Right ventricle myocardium inferior (tissue), 1 donor: ENCODE results near the gene RIMBP2. TPM values are rescaled to one million over a fixed set of nuclear protein-coding genes. Genes with fewer than 3 reads are reported as not detected.
A peak's percentile ranks its signal among the peaks of the same experiment; 100 is the strongest.

Experiments
- ATAC-seq: fragments of 200-7000 bp; cut with Tn5 transposase; one replicate; pipeline ENCODE4 v1.9.1; 2020; ENCODE audit warnings: mild to moderate bottlenecking, moderate library complexity
- DNase-seq: peaks from one replicate; pipeline ENCODE4 v3.0.0; 2021; ENCODE audit errors: missing footprints
- intact Hi-C: fragments of 100-400 bp; cut with DNase I; formaldehyde crosslinking; loops from one replicate; pipeline ENCODE4 v1.11.0; 2022
- total RNA-seq: library from RNA; stranded (reverse); fragmentation: NEBNext Ultra II Directional; extraction: Animal tissue kit (Norgen Biotek cat#: 25700); gene quantifications from one replicate; pipeline ENCODE4 v1.2.1, GENCODE V29; 2021
- donor health status: DM: no; HTN: yes; CAD: no; lungs with severe emphysema.

Gene RIMBP2
- total RNA-seq, 1 donor from 2014 or later, result not detected

DNA sequence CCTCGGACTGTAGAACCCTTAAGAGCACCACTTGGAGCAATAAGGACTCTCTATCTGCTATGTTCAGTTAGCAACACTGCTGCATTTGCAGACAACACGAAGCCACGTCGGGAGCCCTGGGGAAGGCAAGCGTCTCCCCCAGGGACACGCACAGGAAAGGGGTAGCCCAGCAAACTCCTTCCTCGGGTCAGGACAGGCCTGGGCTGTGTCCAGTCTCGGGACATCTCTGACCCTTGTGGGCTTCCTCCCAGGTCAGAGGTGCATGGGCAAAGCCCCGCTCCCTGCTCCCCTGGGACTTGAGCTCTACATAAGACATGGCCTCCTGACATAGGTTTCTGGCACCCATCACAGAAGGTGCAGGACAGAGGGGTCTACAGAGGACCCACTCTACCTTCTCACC is 258.9 kb downstream of the RIMBP2 start:
- DNase-seq, result no peak
- intact Hi-C loops, result no loop called here
- ATAC-seq, result no peak

DNA sequence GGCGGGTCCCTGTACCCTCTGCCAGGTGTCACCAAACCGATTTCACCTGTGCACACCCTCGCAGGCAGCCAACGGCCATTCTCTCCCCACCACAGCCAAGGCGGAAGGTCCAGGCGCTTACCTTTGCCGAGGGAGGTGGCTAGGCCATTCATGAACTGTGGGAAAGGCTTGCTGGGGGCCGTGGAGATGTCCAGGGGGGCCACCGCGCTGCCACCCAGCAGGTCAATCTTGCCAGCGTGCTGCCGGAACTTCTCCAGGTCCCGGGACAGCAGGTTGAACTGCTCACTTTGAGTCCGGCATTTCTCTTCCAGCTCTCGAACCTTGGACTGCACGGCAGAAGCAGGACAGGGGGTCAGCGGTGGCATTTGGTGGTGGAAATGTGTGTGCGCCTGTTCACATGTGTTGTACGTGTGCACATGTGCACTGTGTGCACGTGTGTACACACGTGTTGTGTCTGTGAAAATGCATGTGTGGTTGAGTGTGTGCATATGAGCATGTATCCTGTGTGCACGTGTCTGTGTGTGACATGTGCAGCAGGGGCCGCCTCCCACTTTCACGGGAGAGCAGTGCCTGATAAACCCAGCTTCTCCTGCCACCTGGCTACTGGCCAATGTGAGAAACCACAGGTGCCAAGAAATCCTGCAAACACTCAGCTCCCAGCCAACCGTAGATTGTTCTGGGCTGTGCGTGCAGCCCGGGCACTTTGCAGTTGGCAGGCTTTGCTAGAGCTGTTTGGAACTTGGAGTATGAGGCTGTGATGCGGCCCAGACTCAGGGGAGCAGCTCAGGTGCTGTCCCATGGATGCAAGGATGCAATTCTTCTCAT is 259.5 kb downstream of the RIMBP2 start:
- intact Hi-C loops, result no loop called here
- peak; percentile 59 for DNase-seq
- peak; percentile 85 for ATAC-seq

DNA sequence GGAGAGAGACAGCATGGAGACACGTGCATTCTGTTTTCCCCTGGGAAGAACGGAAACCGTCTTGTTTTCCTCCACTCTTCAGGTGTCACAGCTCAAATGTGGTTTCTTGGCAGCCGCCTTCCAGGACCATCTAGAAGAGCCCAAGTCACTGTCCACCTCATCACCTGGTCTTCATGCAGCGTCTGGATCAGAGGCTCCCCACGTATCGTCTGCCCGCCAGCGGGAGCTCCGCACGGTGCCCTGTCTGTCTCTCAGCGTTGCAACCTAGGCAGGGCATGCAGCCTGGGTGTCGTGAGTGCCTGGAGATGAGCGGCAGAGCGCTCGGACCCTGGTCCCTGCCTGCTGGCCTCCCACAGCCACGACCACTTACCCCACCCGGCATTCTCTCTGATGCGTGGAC is 260.9 kb downstream of the RIMBP2 start:
- intact Hi-C loops, result no loop called here
- DNase-seq, result no peak

DNA sequence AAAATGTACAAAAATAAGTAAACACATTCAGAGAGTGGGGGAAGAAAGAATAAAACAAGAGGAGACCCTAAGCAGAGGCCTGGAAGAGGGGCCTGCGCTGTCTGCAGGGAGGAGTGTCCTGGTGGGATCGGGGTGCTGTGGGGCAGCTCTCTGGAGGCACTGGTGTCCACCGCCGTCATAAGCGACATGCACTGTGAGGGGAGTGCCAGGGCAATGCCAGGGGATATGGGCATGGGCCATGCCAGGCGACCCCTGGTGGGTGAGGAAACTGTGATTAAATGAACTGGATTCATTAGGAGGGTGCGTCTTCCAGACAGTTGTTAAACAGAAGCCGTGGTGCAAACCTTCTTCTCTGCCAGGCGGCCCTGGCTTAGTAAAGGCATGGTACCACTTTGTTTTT is 261.8 kb downstream of the RIMBP2 start:
- intact Hi-C loops, result no loop called here
- ATAC-seq (no peak), DNase-seq (no peak)

More for the DNA sequence above, 260.9 kb downstream of the RIMBP2 start:
- ATAC-seq, result no peak

DNA sequence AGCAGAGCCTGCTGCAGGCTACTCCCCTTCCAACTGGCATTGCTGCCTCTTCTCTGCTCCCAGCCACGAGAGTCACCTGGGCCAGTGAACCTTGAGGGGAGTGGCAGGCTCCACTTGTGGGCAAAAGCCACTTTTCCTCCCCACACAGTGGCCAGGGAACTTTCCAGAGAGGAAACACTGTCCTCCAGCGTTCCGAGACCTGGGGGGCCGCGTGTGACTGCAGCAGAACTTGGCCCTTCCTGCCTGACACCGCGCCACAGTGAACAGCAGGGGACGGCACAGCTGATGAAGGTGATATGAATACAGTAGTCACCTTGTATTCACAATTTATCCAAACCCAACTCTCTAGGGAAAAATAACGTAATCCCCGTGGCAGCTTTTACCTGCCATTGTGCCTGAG is 263.6 kb downstream of the RIMBP2 start:
- intact Hi-C loops, result no loop called here
- no peak for ATAC-seq
- DNase-seq, result no peak

DNA sequence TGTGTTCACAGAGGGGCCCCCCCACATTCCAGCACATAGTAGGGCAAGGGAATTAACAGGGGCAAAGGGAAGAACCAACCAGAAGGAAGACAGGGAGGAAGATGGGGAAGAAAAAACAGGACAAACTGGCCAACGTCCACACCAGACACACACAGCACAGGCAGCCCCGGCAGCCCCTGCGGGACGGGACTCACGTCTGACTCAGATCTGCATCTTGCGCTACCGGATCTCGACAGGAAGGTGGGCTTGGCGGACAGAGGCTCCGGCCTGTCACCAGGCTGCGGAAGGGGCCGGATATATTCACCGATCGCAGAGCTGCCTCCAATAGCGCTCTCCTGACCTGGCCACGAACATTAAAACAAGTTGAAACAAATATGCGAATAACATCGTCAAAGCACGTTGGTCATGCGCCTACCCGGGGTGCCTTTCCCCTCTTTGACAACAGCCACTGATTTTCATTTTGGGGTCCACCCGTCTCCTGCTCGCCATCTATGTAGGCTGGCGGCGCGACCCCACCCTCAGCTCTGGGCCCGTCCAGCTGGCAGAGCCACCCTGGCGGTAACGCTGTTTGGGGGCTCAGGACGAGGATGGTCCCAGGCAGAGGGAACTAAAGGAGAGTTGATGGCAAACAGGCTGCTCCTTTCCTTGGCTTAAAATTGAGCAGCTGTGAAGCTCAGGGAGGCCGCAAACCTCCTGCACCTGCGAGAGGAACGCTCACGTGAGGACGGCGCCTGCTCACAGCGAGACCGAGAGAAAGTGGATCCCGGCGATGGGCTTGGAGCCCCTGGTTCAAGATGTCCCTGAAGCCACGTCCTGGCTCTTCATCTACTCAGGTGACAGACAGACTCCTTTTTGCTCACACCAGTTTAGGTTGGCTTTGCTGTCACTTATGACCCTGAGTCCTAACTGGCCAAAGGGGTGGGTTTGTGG is 264.8 kb downstream of the RIMBP2 start:
- DNase-seq, result no peak
- intact Hi-C loops, result no loop called here
- ATAC-seq, result no peak

DNA sequence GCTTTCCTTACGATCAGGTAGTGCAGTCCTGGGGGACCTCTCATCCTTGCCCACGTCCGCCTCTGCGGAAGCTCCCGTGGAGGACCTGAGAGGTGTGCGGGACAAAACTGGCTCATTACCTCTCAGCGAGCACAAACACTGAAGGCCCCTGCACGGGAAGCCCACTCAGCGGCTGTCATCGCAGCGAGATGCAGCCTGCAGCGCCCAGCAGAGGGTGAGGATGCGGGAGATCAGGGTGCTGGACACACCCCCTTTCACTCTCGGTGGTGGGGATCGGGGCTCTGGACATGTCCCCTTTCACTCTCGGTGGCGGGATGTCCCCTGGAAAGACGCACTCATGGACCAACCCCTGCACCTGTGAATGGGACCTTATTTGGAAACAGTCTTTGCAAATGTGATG is 266.8 kb downstream of the RIMBP2 start:
- ATAC-seq (no peak), DNase-seq (no peak)
- intact Hi-C loops, result no loop called here

DNA sequence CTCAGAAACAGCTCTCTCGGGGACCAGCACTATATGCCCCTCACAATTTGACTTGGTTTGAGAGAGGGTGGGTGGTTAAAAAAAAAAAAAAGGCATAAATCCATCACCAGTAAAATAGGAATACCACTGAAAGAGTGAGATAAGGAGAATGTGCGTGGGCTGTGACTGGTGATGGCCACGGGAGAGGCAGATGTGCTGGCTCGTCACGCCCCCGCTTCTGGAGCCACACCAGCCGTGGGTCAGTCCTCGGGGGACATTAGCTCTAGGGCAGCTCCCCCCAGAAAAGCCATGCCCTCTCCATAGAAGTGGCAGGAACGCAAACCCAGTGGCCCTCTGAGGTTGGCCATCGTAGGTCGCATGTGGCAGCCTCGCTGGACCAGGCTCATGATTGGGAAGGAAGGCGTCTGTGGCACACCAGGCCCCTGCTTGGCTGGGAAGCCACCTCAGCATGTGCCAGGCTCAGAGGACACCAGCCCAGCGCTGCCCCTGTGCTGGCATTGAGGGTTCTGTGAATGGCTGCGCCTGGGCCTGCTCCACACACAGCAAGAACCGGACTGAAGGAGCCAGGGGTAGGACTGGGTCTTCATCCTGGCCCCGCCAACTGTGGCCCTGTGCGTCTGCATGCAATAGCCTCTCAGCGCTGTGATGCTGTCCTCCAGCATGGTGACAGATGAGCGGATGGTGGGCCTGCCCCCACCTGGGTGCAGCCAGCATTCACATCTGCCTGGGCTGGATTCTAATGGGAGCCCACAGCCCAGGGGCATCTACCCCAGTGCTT is 267.9 kb downstream of the RIMBP2 start:
- DNase-seq (no peak), ATAC-seq (no peak)
- intact Hi-C loops, result no loop called here

DNA sequence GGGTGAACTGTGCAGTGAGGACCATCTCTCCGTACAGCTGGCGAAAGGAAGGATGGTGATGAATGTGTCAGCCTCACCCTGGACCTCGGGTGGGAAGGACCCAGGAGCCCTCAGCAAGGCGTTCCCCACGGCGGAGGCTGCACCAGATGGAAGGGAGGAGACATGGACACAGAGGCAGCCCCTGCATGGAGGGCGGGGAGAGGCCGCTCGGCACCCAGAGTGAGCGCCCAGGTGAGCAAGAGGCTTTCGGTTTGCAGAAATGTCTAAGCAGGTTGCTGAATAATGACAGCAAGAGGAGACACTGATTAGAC is 268.5 kb downstream of the RIMBP2 start:
- DNase-seq (no peak), ATAC-seq (no peak)
- intact Hi-C loops, result no loop called here

DNA sequence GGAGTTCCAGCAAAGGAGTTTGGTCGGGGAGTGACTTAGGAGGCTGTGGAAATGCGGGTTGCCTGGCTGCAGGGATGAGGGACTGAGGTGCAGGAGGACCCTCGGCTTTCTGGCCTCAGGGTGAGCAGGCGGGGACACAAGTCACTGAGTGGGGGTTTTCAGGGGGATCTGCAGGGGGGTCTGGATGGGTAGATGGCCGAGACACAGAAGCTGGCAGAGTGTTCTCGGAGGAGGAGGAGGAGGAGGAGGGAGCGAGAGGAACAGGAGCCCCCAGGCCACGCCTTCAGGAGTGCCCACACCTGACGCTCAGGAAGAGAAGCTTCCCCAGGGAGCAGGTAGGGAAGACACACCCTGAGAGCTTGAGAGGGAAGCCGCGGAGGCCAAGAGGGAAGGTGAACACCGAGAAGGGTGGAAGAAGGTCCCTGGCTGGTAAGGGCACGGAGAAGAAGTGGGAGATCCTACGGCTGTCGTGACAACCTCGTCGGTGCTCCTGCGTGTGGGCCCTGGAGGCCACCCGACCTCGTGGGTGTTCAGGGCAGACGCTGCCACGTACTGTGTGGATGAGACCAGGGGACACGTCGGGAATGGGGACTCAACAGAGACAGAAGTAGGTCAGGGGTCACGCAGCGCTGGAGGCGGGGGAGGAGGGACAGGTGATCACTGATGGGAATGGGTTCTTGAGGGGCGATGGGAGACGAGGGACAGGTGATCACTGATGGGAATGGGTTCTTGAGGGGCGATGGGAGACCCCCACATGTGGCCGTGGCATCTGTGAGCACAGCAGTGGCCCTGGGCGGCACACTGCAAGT is 269.0 kb downstream of the RIMBP2 start:
- ATAC-seq (no peak), DNase-seq (no peak)
- intact Hi-C loops, result no loop called here

DNA sequence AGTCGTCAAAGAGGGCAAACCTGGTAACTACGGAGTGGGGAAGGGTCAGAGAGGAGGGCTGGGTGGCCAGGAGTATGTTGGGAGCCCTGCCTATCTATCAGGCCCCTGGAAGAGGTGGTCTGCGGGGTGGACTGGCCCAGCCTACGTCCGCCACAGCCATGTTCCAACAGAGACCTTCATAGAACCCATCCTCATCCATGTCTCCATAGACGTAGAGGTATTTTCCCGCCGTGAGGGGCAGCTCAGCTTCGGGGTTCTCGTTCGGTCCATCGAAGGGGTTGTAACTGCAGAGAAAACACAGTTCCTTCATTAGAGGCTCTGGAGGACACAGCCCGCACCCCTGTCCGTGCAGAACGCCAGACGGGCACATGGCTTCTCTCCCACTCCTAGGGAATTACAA is 271.1 kb downstream of the RIMBP2 start:
- no peak for DNase-seq
- intact Hi-C loops, result no loop called here
- no peak for ATAC-seq

DNA sequence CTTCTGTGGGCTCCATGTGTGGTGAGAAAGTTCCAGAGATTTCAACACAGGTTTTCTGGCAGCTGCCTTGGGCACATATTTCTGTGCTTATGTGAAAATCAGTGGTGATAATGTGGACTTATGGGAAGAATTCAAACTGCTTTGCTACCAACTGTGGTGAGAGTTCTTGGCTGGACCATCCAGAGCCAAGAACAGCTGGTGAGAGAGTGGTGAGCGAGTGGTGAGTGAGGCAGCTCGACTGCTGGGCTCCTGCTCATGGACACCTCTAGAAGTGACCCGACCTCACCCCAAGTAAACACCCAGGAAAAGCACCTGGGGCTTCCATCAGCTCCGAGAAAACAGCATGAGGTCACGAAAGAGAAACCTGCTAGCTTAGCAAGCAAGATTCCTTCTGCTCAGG is 272.0 kb downstream of the RIMBP2 start:
- intact Hi-C loops, result no loop called here
- DNase-seq (no peak), ATAC-seq (no peak)

DNA sequence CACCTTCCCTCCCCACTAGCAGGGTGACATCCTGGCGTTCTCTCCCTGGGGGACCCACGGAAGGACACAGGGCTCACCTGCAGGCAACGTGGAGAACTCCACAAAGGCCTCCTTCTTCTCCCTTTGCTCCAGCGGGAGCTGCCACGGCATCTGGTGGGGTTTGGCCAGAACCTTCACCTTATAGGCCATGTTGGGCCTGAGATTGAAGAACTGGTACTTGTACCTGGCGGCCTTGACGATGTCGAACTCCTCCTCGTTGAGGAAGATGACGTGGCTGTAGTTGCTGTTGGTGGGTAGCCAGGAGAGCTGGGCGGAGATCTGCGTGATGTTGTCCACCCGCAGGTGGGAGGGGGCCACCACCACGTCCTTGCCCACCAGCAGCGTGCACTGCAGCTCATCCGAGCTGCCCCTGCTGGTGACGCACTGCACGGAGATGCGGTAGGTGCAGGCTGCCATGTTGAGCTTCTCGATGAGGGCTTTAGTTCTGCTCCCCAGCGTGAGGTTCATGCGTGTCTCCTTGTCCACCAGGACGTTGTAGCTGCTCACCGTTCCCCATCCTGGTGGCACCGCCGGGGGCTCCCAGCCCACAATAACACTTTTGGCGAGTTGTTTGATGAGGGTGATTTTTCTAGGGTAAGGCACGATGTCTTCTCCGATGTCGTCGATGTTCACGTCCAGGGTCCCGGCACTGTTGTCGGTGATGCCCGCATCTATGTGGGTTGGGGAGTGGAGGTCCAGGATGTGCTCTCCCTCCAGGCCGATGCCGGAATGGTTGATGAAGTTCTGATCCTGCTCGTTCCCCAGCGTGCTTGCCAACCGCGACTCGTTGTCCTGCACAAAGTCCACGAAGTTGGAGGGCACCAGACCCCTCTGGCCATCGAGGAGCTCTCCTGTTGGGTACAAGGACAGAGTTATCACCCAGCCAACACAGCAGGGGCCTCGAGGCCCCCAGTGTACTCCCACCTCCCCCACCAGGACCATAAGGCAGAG is 274.0 kb downstream of the RIMBP2 start:
- DNase-seq (no peak), ATAC-seq (no peak)
- intact Hi-C loops, result no loop called here

DNA sequence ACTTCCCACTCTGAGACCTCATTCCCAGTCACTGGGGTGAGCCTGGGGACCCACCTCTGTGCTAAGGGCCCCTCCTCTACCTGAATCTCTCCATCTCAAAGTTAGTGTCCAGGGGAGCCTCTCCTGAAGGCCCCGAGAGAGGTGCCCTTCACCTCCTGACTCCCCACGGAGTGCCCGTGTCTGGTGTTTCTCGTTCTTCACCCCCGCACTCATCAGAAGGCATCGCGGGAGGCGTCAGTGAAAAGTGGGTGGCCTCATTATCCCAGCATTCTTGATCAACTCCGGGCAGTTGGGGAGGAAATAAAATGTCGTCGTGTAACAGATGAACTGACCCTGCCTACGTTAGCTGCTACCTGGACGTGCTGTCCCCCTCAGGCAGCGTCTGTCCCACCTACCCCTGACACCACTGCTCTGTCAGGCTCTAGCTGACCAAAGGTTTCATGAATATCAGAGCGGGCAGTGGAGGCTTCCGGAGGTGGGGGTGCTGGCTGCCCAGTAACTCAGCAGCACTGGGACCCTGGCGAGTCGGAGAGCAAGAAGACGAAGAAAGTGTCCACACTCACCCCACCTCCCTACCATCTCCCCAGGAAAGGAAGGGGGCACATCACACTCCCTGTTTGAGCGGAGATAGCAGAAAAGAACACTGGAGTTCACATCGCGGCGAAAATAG is 275.6 kb downstream of the RIMBP2 start:
- DNase-seq, result no peak
- intact Hi-C loops, result no loop called here
- no peak for ATAC-seq

DNA sequence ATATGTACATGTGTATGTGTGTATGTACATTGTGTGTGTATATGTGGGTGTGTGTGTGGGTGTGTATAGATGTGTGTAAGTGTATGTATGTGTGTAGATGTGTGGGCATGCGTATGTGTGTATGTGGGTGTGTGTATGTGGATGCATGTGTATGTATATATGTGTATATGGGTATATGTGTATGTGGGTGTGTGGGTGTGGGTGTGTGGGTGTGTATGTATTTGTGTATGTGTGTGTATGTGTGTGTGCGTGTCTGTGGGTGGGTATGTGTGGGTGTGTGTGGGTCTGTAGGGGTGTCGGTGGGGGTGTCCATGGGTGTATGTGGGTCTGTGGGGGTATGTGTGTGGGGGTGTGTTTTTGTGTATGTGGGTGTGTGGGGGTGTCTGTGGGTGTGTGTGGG is 276.8 kb downstream of the RIMBP2 start:
- ATAC-seq (no peak), DNase-seq (no peak)
- intact Hi-C loops, result no loop called here

DNA sequence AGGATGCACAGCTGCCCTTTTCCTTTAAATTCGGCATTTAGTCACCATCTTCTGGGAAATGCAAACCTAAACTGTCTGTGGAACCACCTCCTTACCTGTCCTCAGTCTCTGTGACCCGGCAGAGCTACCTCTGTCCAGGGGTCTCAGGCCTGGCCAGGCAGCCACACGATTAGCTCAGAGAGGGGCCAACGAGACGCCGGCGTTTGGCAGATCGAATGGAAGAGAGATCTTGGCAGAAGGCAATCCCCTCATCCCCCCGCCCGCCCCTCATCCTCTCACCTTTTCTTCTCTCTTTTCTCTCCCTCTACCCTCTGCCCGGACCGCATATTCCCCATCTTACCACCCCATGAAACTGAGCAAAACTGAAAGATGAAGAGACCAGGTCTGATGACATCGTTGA is 277.4 kb downstream of the RIMBP2 start:
- no peak for DNase-seq
- no peak for ATAC-seq
- intact Hi-C loops, result no loop called here

DNA sequence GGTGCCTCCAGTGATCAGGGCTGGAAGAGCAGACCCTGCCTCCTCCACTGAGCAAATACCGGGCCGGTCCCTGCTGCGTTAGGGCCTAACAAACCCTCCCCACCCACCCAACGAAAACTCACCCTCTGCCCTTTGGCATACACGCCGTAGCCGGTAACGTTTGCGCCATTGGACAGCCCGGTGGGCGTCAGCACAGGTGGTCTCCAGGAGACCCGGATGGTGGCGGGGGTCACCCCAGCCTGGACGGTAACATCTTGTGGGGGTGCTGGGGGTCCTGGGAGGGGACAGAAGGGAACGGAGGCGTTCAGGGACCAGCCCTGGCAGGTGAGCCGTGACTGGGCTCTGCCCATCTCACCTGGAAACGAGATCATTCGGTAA is 277.9 kb downstream of the RIMBP2 start:
- DNase-seq (no peak), ATAC-seq (no peak)
- intact Hi-C loops, result no loop called here
